Measurements from ENCODE around the gene C7.
A peak's percentile ranks its signal among the peaks of the same experiment; 100 is the strongest.

DNA sequence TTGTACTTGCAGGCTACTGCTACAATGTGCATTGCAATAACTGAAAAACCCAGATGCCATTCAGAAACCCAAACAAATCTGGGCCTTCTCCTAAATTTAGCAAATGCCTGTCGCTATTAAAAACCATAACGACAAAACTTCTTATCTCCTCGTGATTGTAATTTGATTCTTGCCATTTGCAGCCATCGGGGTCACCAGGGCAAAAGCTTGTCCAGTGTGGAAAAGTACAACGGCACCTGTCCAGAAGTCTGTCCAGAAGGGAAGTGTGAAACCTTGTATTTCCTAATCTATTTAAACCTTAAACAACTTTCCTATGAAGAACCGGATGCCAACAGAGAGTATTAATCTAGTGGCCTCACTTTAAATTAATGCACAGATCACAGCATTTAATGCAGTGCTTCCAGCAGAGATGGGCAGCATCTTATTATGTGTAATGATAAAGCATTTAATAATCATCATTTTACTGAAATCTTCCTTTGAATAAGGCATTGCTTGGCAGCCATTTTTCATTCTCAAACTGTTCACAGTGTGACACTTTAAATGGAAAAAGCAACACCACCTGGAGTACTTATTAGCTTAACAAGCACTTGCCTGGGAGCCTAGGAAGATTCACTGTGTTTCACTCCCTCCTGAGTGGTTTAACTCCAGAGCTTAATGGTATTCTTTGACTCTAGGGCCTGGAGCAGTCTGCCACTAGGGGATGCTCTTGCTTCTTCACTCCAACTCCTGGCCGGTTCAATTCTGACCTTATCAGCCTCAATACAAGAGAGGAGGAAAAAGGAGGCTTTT is 4.9 kb upstream of the C7 start:
- no peak for TF ChIP-seq POLR2A (IDR thresholded peaks at IDR 0.05)
- TF ChIP-seq, protein P1, sequence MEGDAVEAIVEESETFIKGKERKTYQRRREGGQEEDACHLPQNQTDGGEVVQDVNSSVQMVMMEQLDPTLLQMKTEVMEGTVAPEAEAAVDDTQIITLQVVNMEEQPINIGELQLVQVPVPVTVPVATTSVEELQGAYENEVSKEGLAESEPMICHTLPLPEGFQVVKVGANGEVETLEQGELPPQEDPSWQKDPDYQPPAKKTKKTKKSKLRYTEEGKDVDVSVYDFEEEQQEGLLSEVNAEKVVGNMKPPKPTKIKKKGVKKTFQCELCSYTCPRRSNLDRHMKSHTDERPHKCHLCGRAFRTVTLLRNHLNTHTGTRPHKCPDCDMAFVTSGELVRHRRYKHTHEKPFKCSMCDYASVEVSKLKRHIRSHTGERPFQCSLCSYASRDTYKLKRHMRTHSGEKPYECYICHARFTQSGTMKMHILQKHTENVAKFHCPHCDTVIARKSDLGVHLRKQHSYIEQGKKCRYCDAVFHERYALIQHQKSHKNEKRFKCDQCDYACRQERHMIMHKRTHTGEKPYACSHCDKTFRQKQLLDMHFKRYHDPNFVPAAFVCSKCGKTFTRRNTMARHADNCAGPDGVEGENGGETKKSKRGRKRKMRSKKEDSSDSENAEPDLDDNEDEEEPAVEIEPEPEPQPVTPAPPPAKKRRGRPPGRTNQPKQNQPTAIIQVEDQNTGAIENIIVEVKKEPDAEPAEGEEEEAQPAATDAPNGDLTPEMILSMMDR (IDR thresholded peaks at IDR 0.05): peak; percentile 82 to 96 (median 93)

Measured in body of pancreas (tissue), 4 donors.